Effector memory CD8-positive, alpha-beta T cell (primary cell): ENCODE results near the gene STAG2.
A peak's percentile ranks its signal among the peaks of the same experiment; 100 is the strongest.
"Not testable (repeated sequence)": the region's sequence is repeated elsewhere in the genome, so short reads cannot be mapped to it uniquely, and the experiment has no call there.

Experiments used
- ATAC-seq: fragments of 150-1000 bp; cut with Tn5 transposase; replicated peaks from 2 replicates; pipeline ENCODE4 v1.10.0; 2021; ENCODE audit warnings: mild to moderate bottlenecking, moderate library complexity
- DNase-seq, 3 experiments: peaks; one replicate each; pipeline ENCODE4 v3.0.0; 2021
- H3K27ac Mint-ChIP-seq, 2 donors: one replicate each; pipeline ENCODE4 v1.8.0; 2022; ENCODE audit warnings: mild to moderate bottlenecking in 2 of 2, mixed read lengths in 2 of 2, moderate library complexity in 2 of 2
- H3K27me3 Mint-ChIP-seq, 2 donors: one replicate each; pipeline ENCODE4 v1.8.0; 2022; ENCODE audit warnings: mixed read lengths in 2 of 2
- H3K36me3 Mint-ChIP-seq: one replicate; pipeline ENCODE4 v1.8.0; 2022; ENCODE audit warnings: mild to moderate bottlenecking, moderate library complexity, mixed read lengths; ENCODE audit not compliant: insufficient read depth
- H3K4me1 Mint-ChIP-seq, 2 donors: one replicate each; pipeline ENCODE4 v1.8.0; 2022; ENCODE audit warnings: low read depth in 2 of 2, mixed read lengths in 2 of 2
- H3K4me3 Mint-ChIP-seq, 2 donors: one replicate each; pipeline ENCODE4 v1.8.0; 2022; ENCODE audit warnings: mild to moderate bottlenecking in 2 of 2, mixed read lengths in 2 of 2, moderate library complexity in 2 of 2
- H3K9me3 Mint-ChIP-seq, 2 donors: one replicate each; pipeline ENCODE4 v1.8.0; 2022; ENCODE audit warnings: mixed read lengths in 2 of 2

Gene STAG2

GRCh38 chrX:124026529-124026928 lies 65.0 kb downstream of the STAG2 start:
- Mint-ChIP-seq H3K36me3 (peaks cover 49% of the 10 kb centered on the region), H3K4me3 (no peak overlapping the region)
- no peak for ATAC-seq

GRCh38 chrX:124028182-124028581 lies 66.7 kb downstream of the STAG2 start:
- H3K4me3 Mint-ChIP-seq = no peak overlapping the region
- H3K4me1 Mint-ChIP-seq = peaks cover 2 to 5% of the 10 kb centered on the region in 2 donors
- peaks cover 50% of the 10 kb centered on the region for H3K36me3 Mint-ChIP-seq
- no peak overlapping the region for H3K27ac Mint-ChIP-seq
- H3K27me3 Mint-ChIP-seq = no peaks in the 10 kb centered on the region
- no peaks in the 10 kb centered on the region for H3K9me3 Mint-ChIP-seq
- ATAC-seq (no peak), DNase-seq (no peak)

More at GRCh38 chrX:124026529-124026928, 65.0 kb downstream of the STAG2 start:
- Mint-ChIP-seq H3K27ac (no peak overlapping the region), H3K27me3 (no peaks in the 10 kb centered on the region), H3K9me3 (no peaks in the 10 kb centered on the region), H3K4me1 (peaks cover 2 to 8% of the 10 kb centered on the region in 2 donors)
- no peak for DNase-seq

- peak overlapping the region in 1 of 2 donors; percentile 13 for H3K27ac Mint-ChIP-seq
- no peaks in the 10 kb centered on the region for H3K27me3 Mint-ChIP-seq
- H3K36me3 Mint-ChIP-seq = peaks cover 50% of the 10 kb centered on the region
- no peaks in the 10 kb centered on the region for H3K9me3 Mint-ChIP-seq
- ATAC-seq = no peak
- peaks cover 4 to 6% of the 10 kb centered on the region in 2 donors for H3K4me1 Mint-ChIP-seq
- no peak overlapping the region for H3K4me3 Mint-ChIP-seq
- no peak for DNase-seq
Observed at GRCh38 chrX:124030520-124030919, 69.0 kb downstream of the STAG2 start.

- Mint-ChIP-seq H3K27ac (no peak overlapping the region), H3K4me3 (no peak overlapping the region), H3K27me3 (no peaks in the 10 kb centered on the region), H3K36me3 (peaks cover 45% of the 10 kb centered on the region), H3K4me1 (peaks cover 4 to 8% of the 10 kb centered on the region in 2 donors), H3K9me3 (no peaks in the 10 kb centered on the region)
- ATAC-seq = no peak
- DNase-seq = no peak
Observed at GRCh38 chrX:124033821-124034220, 72.3 kb downstream of the STAG2 start.

GRCh38 chrX:124035657-124036056 lies 74.2 kb downstream of the STAG2 start:
- Mint-ChIP-seq H3K36me3 (peaks cover 39% of the 10 kb centered on the region), H3K9me3 (no peaks in the 10 kb centered on the region), H3K27me3 (no peaks in the 10 kb centered on the region), H3K4me1 (peaks cover 4 to 12% of the 10 kb centered on the region in 2 donors), H3K27ac (no peak overlapping the region), H3K4me3 (no peak overlapping the region)
- DNase-seq (no peak), ATAC-seq (no peak)

GRCh38 chrX:124042042-124042441 lies 80.5 kb downstream of the STAG2 start:
- Mint-ChIP-seq H3K27me3 (no peaks in the 10 kb centered on the region), H3K36me3 (peaks cover 46% of the 10 kb centered on the region), H3K4me3 (no peak overlapping the region), H3K4me1 (peaks cover 3 to 16% of the 10 kb centered on the region in 2 donors), H3K9me3 (no peaks in the 10 kb centered on the region), H3K27ac (peak overlapping the region in 1 of 2 donors; percentile 61)
- ATAC-seq (no peak), DNase-seq (no peak)

- Mint-ChIP-seq H3K36me3 (peaks cover 57% of the 10 kb centered on the region), H3K4me3 (no peak overlapping the region), H3K9me3 (no peaks in the 10 kb centered on the region), H3K4me1 (peaks cover 3 to 16% of the 10 kb centered on the region in 2 donors), H3K27ac (peak overlapping the region; percentile 36 to 84), H3K27me3 (no peaks in the 10 kb centered on the region)
- no peak for DNase-seq
- no peak for ATAC-seq
Observed at GRCh38 chrX:124045109-124045508, 83.6 kb downstream of the STAG2 start.

GRCh38 chrX:124084417-124084816 lies 122.9 kb downstream of the STAG2 start:
- H3K27me3 Mint-ChIP-seq, H3K4me3 Mint-ChIP-seq: not testable (repeated sequence)
- H3K27ac Mint-ChIP-seq = peak overlapping the region in 1 of 2 donors; percentile 90

GRCh38 chrX:124085063-124085462 lies 123.6 kb downstream of the STAG2 start:
- H3K36me3 Mint-ChIP-seq = peaks cover 61% of the 10 kb centered on the region
- DNase-seq (no peak), ATAC-seq (no peak)
- H3K27ac Mint-ChIP-seq = peak overlapping the region in 1 of 2 donors; percentile 90
- H3K4me3 Mint-ChIP-seq = peak overlapping the region in 1 of 2 donors; percentile 14
- peaks cover 9 to 23% of the 10 kb centered on the region in 2 donors for H3K4me1 Mint-ChIP-seq
- H3K9me3 Mint-ChIP-seq = no peaks in the 10 kb centered on the region
- no peaks in the 10 kb centered on the region for H3K27me3 Mint-ChIP-seq

More at GRCh38 chrX:124084417-124084816, 122.9 kb downstream of the STAG2 start:
- Mint-ChIP-seq H3K4me1 (peaks cover 9 to 23% of the 10 kb centered on the region in 2 donors), H3K36me3 (peaks cover 55% of the 10 kb centered on the region)
- ATAC-seq, DNase-seq, H3K9me3 Mint-ChIP-seq: not testable (repeated sequence)

GRCh38 chrX:124086411-124086810 lies 124.9 kb downstream of the STAG2 start:
- Mint-ChIP-seq H3K36me3 (peaks cover 68% of the 10 kb centered on the region), H3K27me3 (no peaks in the 10 kb centered on the region), H3K27ac (peak overlapping the region; percentile 44 to 90), H3K4me3 (peak overlapping the region; percentile 31 to 42), H3K9me3 (no peaks in the 10 kb centered on the region), H3K4me1 (peaks cover 9 to 27% of the 10 kb centered on the region in 2 donors)
- DNase-seq (peak in 2 of 3 experiments; percentile 13), ATAC-seq (peak; percentile 98)

GRCh38 chrX:124087000-124087746 lies 125.7 kb downstream of the STAG2 start:
- Mint-ChIP-seq H3K27me3 (no peaks in the 10 kb centered on the region), H3K36me3 (peaks cover 69% of the 10 kb centered on the region), H3K27ac (peak overlapping the region; percentile 44 to 90), H3K4me3 (no peak overlapping the region), H3K4me1 (peaks cover 9 to 24% of the 10 kb centered on the region in 2 donors), H3K9me3 (no peaks in the 10 kb centered on the region)
- ATAC-seq = no peak
- DNase-seq = no peak

- Mint-ChIP-seq H3K4me3 (no peak overlapping the region), H3K4me1 (peaks cover 2 to 11% of the 10 kb centered on the region in 2 donors), H3K36me3 (peaks cover 66% of the 10 kb centered on the region), H3K9me3 (no peaks in the 10 kb centered on the region), H3K27me3 (no peaks in the 10 kb centered on the region), H3K27ac (peak overlapping the region in 1 of 2 donors; percentile 32)
- ATAC-seq (no peak), DNase-seq (no peak)
Observed at GRCh38 chrX:124093222-124093621, 131.7 kb downstream of the STAG2 start.

- H3K9me3 Mint-ChIP-seq = no peaks in the 10 kb centered on the region
Observed at GRCh38 chrX:124097116-124097515, 135.6 kb downstream of the STAG2 start.

GRCh38 chrX:124098089-124098488 lies 136.6 kb downstream of the STAG2 start:
- Mint-ChIP-seq H3K4me3 (no peak overlapping the region), H3K36me3 (peaks cover 51% of the 10 kb centered on the region), H3K27ac (no peak overlapping the region), H3K27me3 (no peaks in the 10 kb centered on the region), H3K4me1 (peaks cover 2 to 7% of the 10 kb centered on the region in 2 donors), H3K9me3 (no peaks in the 10 kb centered on the region)
- ATAC-seq (peak; percentile 41), DNase-seq (no peak)

More at GRCh38 chrX:124097116-124097515, 135.6 kb downstream of the STAG2 start:
- H3K4me1 Mint-ChIP-seq = peaks cover 2 to 7% of the 10 kb centered on the region in 2 donors
- no peak overlapping the region for H3K27ac Mint-ChIP-seq
- no peak overlapping the region for H3K4me3 Mint-ChIP-seq
- peaks cover 48% of the 10 kb centered on the region for H3K36me3 Mint-ChIP-seq
- DNase-seq = no peak
- no peaks in the 10 kb centered on the region for H3K27me3 Mint-ChIP-seq
- no peak for ATAC-seq
